RWPE2 (cell line): ENCODE results near the gene CA10.

Experiments
- ATAC-seq: fragments of 200-7000 bp; cut with Tn5 transposase; 3 replicates; pipeline ENCODE4 v1.9.1; 2021; ENCODE audit warnings: low read depth
- DNase-seq: peaks from one replicate; pipeline ENCODE4 v3.0.0-alpha.2; 2020; ENCODE audit warnings: low spot score
- H3K27ac ChIP-seq: fragments of 450-650 bp; 2 replicates; pipeline ENCODE4 v1.5.1; 2017; ENCODE audit warnings: mild to moderate bottlenecking; ENCODE audit not compliant: poor library complexity, severe bottlenecking
- H3K27me3 ChIP-seq: fragments of 250-450 bp; sonication (Bioruptor Pico); 2 replicates; pipeline ENCODE4 v1.5.1; 2021; ENCODE audit warnings: mild to moderate bottlenecking, moderate library complexity; ENCODE audit not compliant: insufficient read depth, poor library complexity, severe bottlenecking
- H3K36me3 ChIP-seq: fragments of 250-450 bp; sonication (Bioruptor Pico); 2 replicates; pipeline ENCODE4 v1.5.1; 2020; ENCODE audit warnings: low read depth, mild to moderate bottlenecking, moderate library complexity
- H3K4me1 ChIP-seq: fragments of 250-450 bp; sonication (Bioruptor Pico); 2 replicates; pipeline ENCODE4 v1.5.1; 2021; ENCODE audit warnings: mild to moderate bottlenecking, moderate library complexity; ENCODE audit not compliant: insufficient read depth, poor library complexity, severe bottlenecking
- H3K4me3 ChIP-seq: fragments of 250-450 bp; sonication (Bioruptor Pico); 2 replicates; pipeline ENCODE4 v1.5.1; 2021; ENCODE audit warnings: mild to moderate bottlenecking, moderate library complexity; ENCODE audit not compliant: severe bottlenecking
- H3K9me3 ChIP-seq: fragments of 250-450 bp; sonication (Bioruptor Pico); 2 replicates; pipeline ENCODE4 v1.5.1; 2021; ENCODE audit warnings: mild to moderate bottlenecking, moderate library complexity; ENCODE audit not compliant: severe bottlenecking
- CTCF ChIP-seq: fragments of 450-650 bp; IDR thresholded peaks from one replicate; pipeline ENCODE4 v1.5.1; 2017; ENCODE audit warnings: mild to moderate bottlenecking, moderate library complexity; ENCODE audit not compliant: poor library complexity, severe bottlenecking

Gene CA10

GRCh38 chr17:52124993-52125392, 33.5 kb downstream of the CA10 start:
- Histone ChIP-seq H3K4me1 (no peaks in the 10 kb centered on the region), H3K4me3 (no peak overlapping the region), H3K36me3 (no peaks in the 10 kb centered on the region), H3K27ac (no peak overlapping the region), H3K9me3 (no peaks in the 10 kb centered on the region), H3K27me3 (no peaks in the 10 kb centered on the region)
- DNase-seq (no peak), ATAC-seq (no peak)
- no peak for TF ChIP-seq CTCF

GRCh38 chr17:52124561-52124960, 34.0 kb downstream of the CA10 start:
- H3K4me3 ChIP-seq = no peak overlapping the region
- no peak overlapping the region for H3K27ac ChIP-seq
- H3K27me3 ChIP-seq = no peaks in the 10 kb centered on the region
- no peaks in the 10 kb centered on the region for H3K36me3 ChIP-seq
- no peaks in the 10 kb centered on the region for H3K9me3 ChIP-seq
- no peak for DNase-seq
- ATAC-seq = no peak
- H3K4me1 ChIP-seq = no peaks in the 10 kb centered on the region
- TF ChIP-seq CTCF = no peak

GRCh38 chr17:52120465-52120864, 38.0 kb downstream of the CA10 start:
- DNase-seq (no peak), ATAC-seq (no peak)
- H3K27ac ChIP-seq = no peak overlapping the region
- H3K9me3 ChIP-seq = no peaks in the 10 kb centered on the region
- TF ChIP-seq CTCF = no peak
- H3K4me1 ChIP-seq = no peaks in the 10 kb centered on the region
- H3K4me3 ChIP-seq = no peak overlapping the region
- peaks cover 4% of the 10 kb centered on the region for H3K27me3 ChIP-seq
- H3K36me3 ChIP-seq = no peaks in the 10 kb centered on the region

DNA sequence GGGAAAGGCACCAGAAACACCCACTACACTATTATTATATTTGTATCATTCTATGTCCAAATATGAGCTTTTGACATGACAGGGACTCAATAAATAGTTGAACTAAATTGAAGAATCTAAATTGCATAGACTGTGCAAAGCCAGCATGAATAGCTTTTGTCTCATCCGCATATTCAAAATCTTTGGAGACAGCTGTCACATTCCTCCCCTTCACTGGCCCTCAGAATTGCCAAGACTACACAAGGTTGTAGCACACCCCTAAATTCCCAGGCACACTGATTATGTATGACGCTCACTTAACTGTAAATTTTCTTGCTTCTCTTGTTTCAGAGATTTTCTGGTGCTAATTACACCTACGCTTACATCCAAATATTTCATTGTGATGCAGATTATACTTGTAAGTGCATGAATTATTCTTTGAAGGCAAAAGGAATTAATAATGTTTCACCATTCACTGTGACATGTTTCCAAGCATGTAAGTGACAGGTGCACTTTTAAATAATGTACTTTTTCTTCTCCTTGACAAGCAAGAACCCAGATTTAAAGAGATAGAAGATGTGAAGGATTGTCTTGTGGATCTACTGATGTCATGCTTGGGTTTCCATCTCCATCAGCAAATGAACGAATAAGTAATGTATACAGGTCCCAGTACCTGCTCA, 47.5 kb downstream of the CA10 start:
- no peak for ATAC-seq
- peaks cover 6% of the 10 kb centered on the region for H3K27me3 ChIP-seq
- H3K4me3 ChIP-seq = no peak overlapping the region
- H3K4me1 ChIP-seq = no peaks in the 10 kb centered on the region
- no peaks in the 10 kb centered on the region for H3K36me3 ChIP-seq
- H3K27ac ChIP-seq = no peak overlapping the region
- no peak for TF ChIP-seq CTCF
- H3K9me3 ChIP-seq = no peaks in the 10 kb centered on the region
- no peak for DNase-seq

DNA sequence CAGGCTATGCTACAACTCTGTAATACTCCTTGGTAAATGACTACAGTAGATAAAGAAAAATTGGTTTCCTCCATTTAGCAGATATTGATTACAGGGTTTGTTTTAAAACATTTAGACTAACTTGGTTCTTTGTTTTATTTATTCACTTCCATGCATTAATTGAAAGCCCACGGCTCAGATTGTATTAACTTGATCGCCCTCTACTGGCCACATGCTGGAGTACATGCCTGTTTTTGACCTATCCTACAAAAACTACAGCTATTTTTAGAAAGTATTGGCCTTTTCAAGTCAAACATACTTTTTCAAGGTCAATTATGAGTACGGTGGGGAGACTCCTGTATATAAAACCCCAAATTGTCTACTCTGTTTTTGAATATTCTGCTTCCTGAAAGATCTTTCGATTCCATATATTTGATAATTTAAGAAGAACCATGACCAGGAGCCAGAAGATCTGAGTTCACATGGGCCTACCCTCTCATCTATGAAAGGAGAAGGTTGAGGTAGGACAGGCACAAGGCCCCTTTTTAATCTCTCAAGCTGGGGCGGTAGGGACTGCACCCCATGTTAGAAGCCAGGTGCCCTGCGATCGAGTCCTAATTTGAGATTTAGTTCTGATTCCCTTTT, 51.8 kb downstream of the CA10 start:
- peak; percentile 94 for TF ChIP-seq CTCF
- Histone ChIP-seq H3K4me1 (no peaks in the 10 kb centered on the region), H3K4me3 (no peak overlapping the region), H3K9me3 (no peaks in the 10 kb centered on the region), H3K36me3 (no peaks in the 10 kb centered on the region), H3K27ac (no peak overlapping the region), H3K27me3 (no peaks in the 10 kb centered on the region)
- DNase-seq (no peak), ATAC-seq (no peak)
